SK-N-SH treated with all-trans-retinoic acid at 6 μM for 48 hours (cell line): ENCODE data around the gene FAT4.

Experiments
- ATAC-seq: fragments of 200-7000 bp; cut with Tn5 transposase; 3 replicates; pipeline ENCODE4 v1.9.1; 2020; ENCODE audit warnings: mild to moderate bottlenecking, moderate library complexity
- ARNTL ChIP-seq: fragments of 450-650 bp; formaldehyde crosslinking; IDR thresholded peaks from 2 replicates; pipeline ENCODE4 v1.5.0; 2020; ENCODE audit warnings: low read depth, mild to moderate bottlenecking, moderate library complexity, borderline replicate concordance
- BACH2 ChIP-seq: fragments of 250-450 bp; sonication (Bioruptor Pico); IDR thresholded peaks from 2 replicates; pipeline ENCODE4 v1.9.0; 2021; ENCODE audit warnings: mild to moderate bottlenecking, borderline replicate concordance
- CSDC2 ChIP-seq: fragments of 250-450 bp; sonication (Bioruptor Pico); IDR thresholded peaks from 2 replicates; pipeline ENCODE4 v1.5.0; 2020; ENCODE audit warnings: mild to moderate bottlenecking, moderate library complexity
- ESRRG ChIP-seq: fragments of 250-450 bp; sonication (Bioruptor Pico); IDR thresholded peaks from 2 replicates; pipeline ENCODE4 v1.6.1; 2021; ENCODE audit warnings: mild to moderate bottlenecking
- GLIS3 ChIP-seq: fragments of 250-450 bp; sonication (Bioruptor Pico); IDR thresholded peaks from 2 replicates; pipeline ENCODE4 v1.5.0; 2020; ENCODE audit warnings: mild to moderate bottlenecking, moderate library complexity
- ISL1 ChIP-seq: fragments of 250-450 bp; sonication (Bioruptor Pico); IDR thresholded peaks from 2 replicates; pipeline ENCODE4 v2.1.2; 2022; ENCODE audit warnings: mild to moderate bottlenecking, moderate library complexity
- OSR1 ChIP-seq: fragments of 250-450 bp; sonication (Bioruptor Pico); IDR thresholded peaks from 2 replicates; pipeline ENCODE4 v1.8.0; 2022; ENCODE audit warnings: moderate library complexity, mild to moderate bottlenecking, inconsistent platforms
- RARB ChIP-seq: fragments of 250-450 bp; sonication (Bioruptor Pico); IDR thresholded peaks from 2 replicates; pipeline ENCODE4 v1.8.0; 2021; ENCODE audit warnings: mild to moderate bottlenecking, moderate library complexity
- SNAI2 ChIP-seq: fragments of 250-450 bp; sonication (Bioruptor Pico); IDR thresholded peaks from 2 replicates; pipeline ENCODE4 v1.5.0; 2020; ENCODE audit warnings: mild to moderate bottlenecking, moderate library complexity
- TCF4 ChIP-seq: fragments of 250-450 bp; sonication (Bioruptor Pico); IDR thresholded peaks from 2 replicates; pipeline ENCODE4 v1.8.0; 2021; ENCODE audit warnings: mild to moderate bottlenecking, moderate library complexity, borderline replicate concordance
- TOX ChIP-seq: fragments of 250-450 bp; sonication (Bioruptor Pico); IDR thresholded peaks from 2 replicates; pipeline ENCODE4 v1.8.0; 2021; ENCODE audit warnings: mild to moderate bottlenecking, moderate library complexity, borderline replicate concordance
- ZFP3 ChIP-seq: fragments of 250-450 bp; sonication (Bioruptor Pico); IDR thresholded peaks from 2 replicates; pipeline ENCODE4 v1.5.0; 2020; ENCODE audit warnings: mild to moderate bottlenecking, moderate library complexity
- ZFP30 ChIP-seq: fragments of 450-650 bp; formaldehyde crosslinking; IDR thresholded peaks from 2 replicates; pipeline ENCODE4 v1.5.0; 2022; ENCODE audit warnings: mild to moderate bottlenecking, moderate library complexity
- ZNF565 ChIP-seq: fragments of 450-650 bp; formaldehyde crosslinking; conservative IDR thresholded peaks from 2 replicates; pipeline ENCODE4 v1.5.0; 2020; ENCODE audit warnings: low read depth, mild to moderate bottlenecking, moderate library complexity
- ZNF70 ChIP-seq: fragments of 450-650 bp; formaldehyde crosslinking; IDR thresholded peaks from 2 replicates; pipeline ENCODE4 v1.5.0; 2020; ENCODE audit warnings: mild to moderate bottlenecking, moderate library complexity
- ZNF8 ChIP-seq: fragments of 450-650 bp; formaldehyde crosslinking; IDR thresholded peaks from 2 replicates; pipeline ENCODE4 v1.5.0; 2020; ENCODE audit warnings: mild to moderate bottlenecking, moderate library complexity
- TF ChIP-seq, protein P1 (sequence below): fragments of 250-450 bp; sonication (Bioruptor Pico); IDR thresholded peaks from 2 replicates; pipeline ENCODE4 v1.8.0; 2021; ENCODE audit warnings: low read depth, mild to moderate bottlenecking, moderate library complexity, borderline replicate concordance
- TF ChIP-seq, protein P2 (sequence below): fragments of 250-450 bp; sonication (Bioruptor Pico); IDR thresholded peaks from 2 replicates; pipeline ENCODE4 v1.5.1; 2020; ENCODE audit warnings: low read depth, mild to moderate bottlenecking, moderate library complexity
- TF ChIP-seq, protein P3 (sequence below): fragments of 250-450 bp; sonication (Bioruptor Pico); IDR thresholded peaks from 2 replicates; pipeline ENCODE4 v1.8.0; 2020; ENCODE audit warnings: mild to moderate bottlenecking, moderate library complexity, borderline replicate concordance
- TF ChIP-seq, protein P4 (sequence below): fragments of 250-450 bp; sonication (Bioruptor Pico); IDR thresholded peaks from 2 replicates; pipeline ENCODE4 v1.5.0; 2020; ENCODE audit warnings: mild to moderate bottlenecking, moderate library complexity
- TF ChIP-seq, protein P5 (sequence below): fragments of 250-450 bp; sonication (Bioruptor Pico); IDR thresholded peaks from 2 replicates; pipeline ENCODE4 v1.5.1; 2021; ENCODE audit warnings: mild to moderate bottlenecking, moderate library complexity

Gene FAT4

DNA sequence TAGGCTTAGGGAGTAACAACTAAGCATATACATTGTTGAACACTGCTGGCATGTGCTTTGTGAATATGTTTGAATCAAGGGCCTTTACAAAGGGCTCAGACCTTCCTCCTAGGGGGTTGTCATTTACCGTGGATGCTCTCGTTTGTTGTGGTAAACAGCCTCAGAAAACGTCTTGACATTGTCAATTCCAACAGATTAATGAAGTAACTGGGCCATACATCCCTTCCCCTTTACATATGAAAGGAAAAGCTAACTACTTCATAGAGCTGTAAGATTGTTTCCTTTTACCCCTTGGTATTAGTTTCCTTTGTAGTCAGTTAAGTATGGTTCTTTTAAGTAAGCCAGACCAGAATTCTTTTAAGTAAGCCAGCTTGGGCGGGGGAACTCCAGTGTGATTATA, 42.9 kb downstream of the FAT4 start:
- no peak for TF ChIP-seq ZFP3
- no peak for TF ChIP-seq SNAI2
- TF ChIP-seq TOX, result no peak
- TF ChIP-seq, protein P1, sequence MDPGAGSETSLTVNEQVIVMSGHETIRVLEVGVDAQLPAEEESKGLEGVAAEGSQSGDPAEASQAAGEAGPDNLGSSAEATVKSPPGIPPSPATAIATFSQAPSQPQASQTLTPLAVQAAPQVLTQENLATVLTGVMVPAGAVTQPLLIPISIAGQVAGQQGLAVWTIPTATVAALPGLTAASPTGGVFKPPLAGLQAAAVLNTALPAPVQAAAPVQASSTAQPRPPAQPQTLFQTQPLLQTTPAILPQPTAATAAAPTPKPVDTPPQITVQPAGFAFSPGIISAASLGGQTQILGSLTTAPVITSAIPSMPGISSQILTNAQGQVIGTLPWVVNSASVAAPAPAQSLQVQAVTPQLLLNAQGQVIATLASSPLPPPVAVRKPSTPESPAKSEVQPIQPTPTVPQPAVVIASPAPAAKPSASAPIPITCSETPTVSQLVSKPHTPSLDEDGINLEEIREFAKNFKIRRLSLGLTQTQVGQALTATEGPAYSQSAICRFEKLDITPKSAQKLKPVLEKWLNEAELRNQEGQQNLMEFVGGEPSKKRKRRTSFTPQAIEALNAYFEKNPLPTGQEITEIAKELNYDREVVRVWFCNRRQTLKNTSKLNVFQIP (CRISPR knock-in tag), result no peak
- TF ChIP-seq, protein P2, sequence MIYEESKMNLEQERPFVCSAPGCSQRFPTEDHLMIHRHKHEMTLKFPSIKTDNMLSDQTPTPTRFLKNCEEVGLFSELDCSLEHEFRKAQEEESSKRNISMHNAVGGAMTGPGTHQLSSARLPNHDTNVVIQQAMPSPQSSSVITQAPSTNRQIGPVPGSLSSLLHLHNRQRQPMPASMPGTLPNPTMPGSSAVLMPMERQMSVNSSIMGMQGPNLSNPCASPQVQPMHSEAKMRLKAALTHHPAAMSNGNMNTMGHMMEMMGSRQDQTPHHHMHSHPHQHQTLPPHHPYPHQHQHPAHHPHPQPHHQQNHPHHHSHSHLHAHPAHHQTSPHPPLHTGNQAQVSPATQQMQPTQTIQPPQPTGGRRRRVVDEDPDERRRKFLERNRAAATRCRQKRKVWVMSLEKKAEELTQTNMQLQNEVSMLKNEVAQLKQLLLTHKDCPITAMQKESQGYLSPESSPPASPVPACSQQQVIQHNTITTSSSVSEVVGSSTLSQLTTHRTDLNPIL, result no peak
- TF ChIP-seq GLIS3 (CRISPR knock-in tag), result no peak
- no peak for TF ChIP-seq BACH2
- TF ChIP-seq, protein P3, sequence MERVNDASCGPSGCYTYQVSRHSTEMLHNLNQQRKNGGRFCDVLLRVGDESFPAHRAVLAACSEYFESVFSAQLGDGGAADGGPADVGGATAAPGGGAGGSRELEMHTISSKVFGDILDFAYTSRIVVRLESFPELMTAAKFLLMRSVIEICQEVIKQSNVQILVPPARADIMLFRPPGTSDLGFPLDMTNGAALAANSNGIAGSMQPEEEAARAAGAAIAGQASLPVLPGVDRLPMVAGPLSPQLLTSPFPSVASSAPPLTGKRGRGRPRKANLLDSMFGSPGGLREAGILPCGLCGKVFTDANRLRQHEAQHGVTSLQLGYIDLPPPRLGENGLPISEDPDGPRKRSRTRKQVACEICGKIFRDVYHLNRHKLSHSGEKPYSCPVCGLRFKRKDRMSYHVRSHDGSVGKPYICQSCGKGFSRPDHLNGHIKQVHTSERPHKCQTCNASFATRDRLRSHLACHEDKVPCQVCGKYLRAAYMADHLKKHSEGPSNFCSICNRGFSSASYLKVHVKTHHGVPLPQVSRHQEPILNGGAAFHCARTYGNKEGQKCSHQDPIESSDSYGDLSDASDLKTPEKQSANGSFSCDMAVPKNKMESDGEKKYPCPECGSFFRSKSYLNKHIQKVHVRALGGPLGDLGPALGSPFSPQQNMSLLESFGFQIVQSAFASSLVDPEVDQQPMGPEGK (CRISPR knock-in tag), result no peak
- no peak for TF ChIP-seq CSDC2 (CRISPR knock-in tag)
- no peak for TF ChIP-seq ZNF8 (CRISPR knock-in tag)
- no peak for TF ChIP-seq ZFP30
- TF ChIP-seq ZNF565 (CRISPR knock-in tag), result no peak
- TF ChIP-seq, protein P4, sequence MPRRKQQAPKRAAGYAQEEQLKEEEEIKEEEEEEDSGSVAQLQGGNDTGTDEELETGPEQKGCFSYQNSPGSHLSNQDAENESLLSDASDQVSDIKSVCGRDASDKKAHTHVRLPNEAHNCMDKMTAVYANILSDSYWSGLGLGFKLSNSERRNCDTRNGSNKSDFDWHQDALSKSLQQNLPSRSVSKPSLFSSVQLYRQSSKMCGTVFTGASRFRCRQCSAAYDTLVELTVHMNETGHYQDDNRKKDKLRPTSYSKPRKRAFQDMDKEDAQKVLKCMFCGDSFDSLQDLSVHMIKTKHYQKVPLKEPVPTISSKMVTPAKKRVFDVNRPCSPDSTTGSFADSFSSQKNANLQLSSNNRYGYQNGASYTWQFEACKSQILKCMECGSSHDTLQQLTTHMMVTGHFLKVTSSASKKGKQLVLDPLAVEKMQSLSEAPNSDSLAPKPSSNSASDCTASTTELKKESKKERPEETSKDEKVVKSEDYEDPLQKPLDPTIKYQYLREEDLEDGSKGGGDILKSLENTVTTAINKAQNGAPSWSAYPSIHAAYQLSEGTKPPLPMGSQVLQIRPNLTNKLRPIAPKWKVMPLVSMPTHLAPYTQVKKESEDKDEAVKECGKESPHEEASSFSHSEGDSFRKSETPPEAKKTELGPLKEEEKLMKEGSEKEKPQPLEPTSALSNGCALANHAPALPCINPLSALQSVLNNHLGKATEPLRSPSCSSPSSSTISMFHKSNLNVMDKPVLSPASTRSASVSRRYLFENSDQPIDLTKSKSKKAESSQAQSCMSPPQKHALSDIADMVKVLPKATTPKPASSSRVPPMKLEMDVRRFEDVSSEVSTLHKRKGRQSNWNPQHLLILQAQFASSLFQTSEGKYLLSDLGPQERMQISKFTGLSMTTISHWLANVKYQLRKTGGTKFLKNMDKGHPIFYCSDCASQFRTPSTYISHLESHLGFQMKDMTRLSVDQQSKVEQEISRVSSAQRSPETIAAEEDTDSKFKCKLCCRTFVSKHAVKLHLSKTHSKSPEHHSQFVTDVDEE (CRISPR knock-in tag), result no peak
- TF ChIP-seq ESRRG, result no peak
- no peak for TF ChIP-seq TCF4 (CRISPR knock-in tag)
- TF ChIP-seq OSR1 (CRISPR knock-in tag), result no peak
- TF ChIP-seq RARB (CRISPR knock-in tag), result no peak
- TF ChIP-seq ISL1 (CRISPR knock-in tag), result no peak
- TF ChIP-seq, all 23 proteins: peak for 0
- ATAC-seq, result no peak

DNA sequence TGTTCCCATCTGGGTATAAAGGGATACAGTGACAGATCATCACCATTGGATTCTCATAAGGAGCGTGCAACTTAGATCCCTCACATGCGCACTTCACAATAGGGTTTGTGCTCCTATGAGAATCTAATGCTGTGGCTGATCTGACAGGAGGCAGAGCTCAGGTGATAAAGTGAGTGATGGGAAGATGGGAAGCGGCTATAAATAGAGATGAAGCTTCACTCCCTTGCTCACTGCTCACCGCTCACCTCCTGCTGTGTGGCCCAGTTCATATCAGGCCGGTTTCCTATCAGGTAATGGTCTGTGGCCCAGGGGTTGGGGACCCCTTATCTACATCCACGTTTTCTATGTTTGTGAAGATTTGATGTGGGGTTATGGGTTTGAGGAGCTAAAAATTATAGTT, 43.7 kb downstream of the FAT4 start:
- peak; percentile 15; the same call in 1 of the 3 replicates for ATAC-seq
- TF ChIP-seq ESRRG (no peak), ZNF70 (CRISPR knock-in tag) (no peak), GLIS3 (CRISPR knock-in tag) (no peak), ARNTL (CRISPR knock-in tag) (no peak), ZFP30 (no peak), ISL1 (CRISPR knock-in tag) (no peak), CSDC2 (CRISPR knock-in tag) (no peak), OSR1 (CRISPR knock-in tag) (no peak), RARB (CRISPR knock-in tag) (no peak), BACH2 (no peak), ZNF8 (CRISPR knock-in tag) (no peak), TOX (no peak), TCF4 (CRISPR knock-in tag) (no peak)
- TF ChIP-seq, protein P5, sequence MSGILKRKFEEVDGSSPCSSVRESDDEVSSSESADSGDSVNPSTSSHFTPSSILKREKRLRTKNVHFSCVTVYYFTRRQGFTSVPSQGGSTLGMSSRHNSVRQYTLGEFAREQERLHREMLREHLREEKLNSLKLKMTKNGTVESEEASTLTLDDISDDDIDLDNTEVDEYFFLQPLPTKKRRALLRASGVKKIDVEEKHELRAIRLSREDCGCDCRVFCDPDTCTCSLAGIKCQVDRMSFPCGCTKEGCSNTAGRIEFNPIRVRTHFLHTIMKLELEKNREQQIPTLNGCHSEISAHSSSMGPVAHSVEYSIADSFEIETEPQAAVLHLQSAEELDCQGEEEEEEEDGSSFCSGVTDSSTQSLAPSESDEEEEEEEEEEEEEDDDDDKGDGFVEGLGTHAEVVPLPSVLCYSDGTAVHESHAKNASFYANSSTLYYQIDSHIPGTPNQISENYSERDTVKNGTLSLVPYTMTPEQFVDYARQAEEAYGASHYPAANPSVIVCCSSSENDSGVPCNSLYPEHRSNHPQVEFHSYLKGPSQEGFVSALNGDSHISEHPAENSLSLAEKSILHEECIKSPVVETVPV, result no peak
- TF ChIP-seq, protein P3 (CRISPR knock-in tag), result no peak
- TF ChIP-seq, all 23 proteins: peak for 0
